Kidney glomerular epithelial cell (primary cell): Measurements from ENCODE around the gene SRRT.

Experiments
- DNase-seq: peaks from one replicate; lab custom pipeline; 2025; lab: John Stamatoyannopoulos, UW

Gene SRRT

DNA sequence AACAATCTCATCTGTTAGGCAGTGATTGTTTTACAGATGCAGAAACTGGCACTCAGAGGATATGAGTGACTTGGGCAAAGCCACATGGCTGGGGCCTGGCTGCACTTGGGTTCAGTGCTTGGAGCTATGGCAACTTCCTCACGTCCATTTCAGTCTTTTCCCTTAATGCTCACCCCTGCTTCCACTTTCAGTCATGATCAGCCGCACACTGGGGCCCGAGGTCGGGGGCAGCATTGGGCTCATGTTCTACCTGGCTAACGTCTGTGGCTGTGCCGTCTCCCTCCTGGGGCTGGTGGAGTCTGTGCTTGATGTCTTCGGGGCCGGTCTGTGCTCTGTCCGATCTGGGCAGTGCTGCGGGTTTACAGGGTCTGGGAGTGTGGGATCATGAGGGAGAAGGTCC lies 19.4 kb upstream of the SRRT start:
- DNase-seq, result no peak

DNA sequence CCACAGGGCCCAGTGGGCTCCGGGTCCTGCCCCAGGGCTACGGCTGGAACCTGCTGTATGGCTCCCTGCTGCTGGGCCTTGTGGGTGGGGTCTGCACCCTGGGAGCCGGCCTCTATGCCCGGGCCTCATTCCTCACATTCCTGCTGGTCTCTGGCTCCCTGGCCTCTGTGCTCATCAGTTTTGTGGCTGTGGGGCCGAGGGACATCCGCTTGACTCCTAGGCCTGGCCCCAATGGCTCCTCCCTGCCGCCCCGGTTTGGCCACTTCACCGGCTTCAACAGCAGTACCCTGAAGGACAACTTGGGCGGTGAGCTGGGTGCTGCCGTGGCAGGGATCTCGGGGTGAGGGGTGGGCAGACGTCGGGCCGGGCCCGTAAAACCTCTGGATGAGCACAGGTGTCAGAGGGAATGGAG lies 18.0 kb upstream of the SRRT start:
- no peak for DNase-seq

DNA sequence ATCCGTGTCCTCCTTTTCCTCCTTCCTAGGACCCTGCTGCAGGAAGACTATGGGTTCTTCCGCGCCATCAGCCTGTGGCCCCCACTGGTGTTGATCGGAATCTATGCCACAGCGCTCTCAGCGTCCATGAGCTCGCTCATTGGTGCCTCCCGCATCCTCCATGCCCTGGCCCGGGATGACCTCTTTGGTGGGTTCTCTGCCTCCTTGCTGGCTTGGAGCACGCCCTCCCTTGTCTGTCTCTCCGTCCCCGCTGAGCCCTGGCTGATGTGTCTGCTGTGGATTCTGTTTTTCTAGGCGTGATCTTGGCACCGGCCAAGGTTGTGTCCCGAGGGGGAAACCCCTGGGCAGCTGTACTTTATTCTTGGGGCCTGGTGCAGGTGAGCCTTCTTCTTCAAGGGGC lies 15.0 kb upstream of the SRRT start:
- DNase-seq, result no peak

DNA sequence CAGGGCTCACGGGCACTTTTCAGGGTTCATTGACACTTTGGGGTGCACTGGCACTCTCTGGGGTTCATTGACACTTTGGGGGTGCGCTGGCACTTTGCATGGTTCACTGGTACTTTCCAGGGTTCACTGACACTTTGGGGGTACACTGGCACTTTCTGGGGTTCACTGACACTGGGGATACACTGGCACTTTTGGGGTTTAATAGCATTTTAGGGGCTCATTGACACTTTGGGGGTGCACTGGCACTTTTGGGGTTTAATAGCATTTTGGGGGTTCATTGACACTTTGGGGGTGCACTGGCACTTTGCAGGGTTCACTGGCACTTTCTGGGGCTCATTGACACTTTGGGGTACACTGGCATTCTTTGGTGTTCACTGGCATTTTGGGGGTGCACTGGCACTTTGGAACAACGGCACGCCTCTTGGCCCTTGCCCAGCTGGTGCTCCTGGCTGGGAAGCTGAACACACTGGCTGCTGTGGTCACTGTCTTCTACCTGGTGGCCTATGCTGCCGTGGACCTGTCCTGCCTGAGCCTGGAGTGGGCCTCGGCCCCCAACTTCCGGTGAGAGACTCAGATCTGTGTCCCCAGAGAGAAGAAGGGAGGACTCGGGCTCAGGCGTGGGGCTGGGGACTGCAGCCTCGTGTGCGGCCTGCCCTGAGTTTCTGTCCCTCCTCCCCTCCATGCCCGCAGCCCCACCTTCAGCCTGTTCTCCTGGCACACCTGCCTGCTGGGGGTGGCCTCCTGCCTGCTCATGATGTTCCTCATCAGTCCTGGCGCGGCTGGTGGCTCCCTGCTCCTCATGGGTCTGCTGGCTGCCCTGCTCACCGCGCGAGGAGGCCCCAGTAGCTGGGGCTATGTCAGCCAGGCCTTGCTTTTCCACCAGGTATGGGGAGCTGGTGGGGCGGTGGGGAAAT lies 13.9 kb upstream of the SRRT start:
- no peak for DNase-seq

DNA sequence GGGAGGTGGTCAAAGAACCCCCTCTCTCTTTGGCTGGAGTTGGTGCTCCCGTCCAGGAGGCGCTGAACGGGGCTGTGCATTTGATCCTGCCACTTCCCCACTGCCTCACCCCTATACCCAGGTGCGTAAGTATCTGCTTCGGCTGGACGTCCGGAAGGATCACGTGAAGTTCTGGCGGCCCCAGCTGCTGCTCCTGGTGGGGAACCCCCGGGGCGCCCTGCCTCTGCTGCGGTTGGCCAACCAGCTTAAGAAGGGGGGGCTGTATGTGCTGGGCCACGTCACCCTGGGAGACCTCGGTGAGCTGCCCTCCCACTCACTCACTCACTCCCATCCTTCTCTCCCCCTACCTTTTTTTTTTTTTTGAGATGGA lies 13.3 kb upstream of the SRRT start:
- no peak for DNase-seq

DNA sequence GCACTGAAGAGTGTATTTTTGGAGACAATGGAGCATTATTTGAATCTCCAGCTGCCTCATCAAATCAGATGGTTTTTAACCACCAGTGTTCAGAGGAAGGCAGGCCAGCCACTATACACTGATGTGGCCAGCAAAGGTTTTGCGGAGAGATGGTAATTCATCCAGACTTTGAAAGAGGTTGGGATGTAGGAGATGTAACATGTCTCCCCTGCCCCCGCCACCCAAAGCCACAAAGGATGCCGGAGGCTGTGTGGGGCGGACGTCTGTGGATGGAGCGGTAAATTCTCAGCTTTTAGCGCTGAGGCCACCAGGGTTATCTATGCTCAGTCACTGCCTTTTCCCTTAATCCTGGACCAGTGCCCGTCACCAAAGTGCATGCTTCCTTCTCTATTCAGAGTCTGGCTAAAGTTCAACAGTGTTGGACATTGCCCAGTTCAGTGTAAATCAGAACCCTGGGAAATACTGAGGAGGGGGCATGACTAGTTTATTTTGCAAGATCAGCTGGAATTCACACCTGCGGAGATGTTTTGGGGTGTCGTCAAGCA lies 11.4 kb upstream of the SRRT start:
- DNase-seq, result no peak

DNA sequence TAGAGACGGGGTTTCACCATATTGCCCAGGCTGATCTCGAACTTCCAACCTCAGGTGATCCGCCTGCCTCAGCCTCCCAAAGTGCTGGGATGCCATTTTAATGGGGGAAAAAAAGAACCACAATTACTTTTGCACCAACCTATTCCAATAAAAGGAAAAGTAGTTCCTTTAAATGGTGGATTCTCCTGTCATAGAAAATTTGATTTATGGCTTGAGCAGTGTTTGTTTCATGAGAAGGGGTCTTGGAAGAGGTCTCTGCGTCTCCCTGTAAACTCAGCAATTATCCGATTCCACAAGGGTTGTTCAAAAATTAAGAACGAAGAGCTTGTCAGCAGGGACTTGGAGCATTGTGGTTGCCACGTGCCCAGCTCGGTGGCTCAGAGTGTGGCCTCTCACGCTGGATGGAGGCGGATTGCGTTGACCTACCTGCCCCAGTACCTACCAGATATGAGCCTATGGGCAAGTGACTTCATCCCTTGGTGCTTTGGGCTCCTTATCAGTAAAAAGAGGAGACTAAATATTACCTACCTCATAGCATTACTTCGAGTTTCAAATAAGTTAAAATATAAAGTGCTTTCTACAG lies 10.5 kb upstream of the SRRT start:
- no peak for DNase-seq

DNA sequence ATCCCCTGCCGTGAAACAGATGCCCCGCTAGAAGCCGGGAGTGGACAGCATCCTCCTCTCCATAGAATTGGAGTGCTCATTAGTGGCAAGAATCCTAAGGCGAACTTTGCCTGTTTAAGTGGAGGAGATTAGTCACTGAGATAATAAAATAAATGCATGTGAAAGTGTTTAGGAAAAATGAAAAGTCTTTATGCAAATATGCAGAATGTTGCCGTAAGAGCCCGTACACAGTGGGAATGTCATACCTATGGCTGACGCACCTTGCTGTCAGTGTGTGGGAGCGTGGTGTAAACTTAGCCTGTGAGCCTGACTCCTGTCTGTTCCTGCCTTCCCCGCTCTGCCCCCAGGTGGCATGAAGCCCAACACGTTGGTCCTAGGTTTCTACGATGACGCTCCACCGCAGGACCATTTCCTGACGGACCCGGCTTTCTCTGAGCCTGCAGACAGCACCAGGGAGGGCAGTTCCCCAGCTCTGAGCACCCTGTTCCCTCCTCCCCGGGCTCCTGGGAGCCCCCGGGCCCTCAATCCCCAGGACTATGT lies 9.5 kb upstream of the SRRT start:
- no peak for DNase-seq

DNA sequence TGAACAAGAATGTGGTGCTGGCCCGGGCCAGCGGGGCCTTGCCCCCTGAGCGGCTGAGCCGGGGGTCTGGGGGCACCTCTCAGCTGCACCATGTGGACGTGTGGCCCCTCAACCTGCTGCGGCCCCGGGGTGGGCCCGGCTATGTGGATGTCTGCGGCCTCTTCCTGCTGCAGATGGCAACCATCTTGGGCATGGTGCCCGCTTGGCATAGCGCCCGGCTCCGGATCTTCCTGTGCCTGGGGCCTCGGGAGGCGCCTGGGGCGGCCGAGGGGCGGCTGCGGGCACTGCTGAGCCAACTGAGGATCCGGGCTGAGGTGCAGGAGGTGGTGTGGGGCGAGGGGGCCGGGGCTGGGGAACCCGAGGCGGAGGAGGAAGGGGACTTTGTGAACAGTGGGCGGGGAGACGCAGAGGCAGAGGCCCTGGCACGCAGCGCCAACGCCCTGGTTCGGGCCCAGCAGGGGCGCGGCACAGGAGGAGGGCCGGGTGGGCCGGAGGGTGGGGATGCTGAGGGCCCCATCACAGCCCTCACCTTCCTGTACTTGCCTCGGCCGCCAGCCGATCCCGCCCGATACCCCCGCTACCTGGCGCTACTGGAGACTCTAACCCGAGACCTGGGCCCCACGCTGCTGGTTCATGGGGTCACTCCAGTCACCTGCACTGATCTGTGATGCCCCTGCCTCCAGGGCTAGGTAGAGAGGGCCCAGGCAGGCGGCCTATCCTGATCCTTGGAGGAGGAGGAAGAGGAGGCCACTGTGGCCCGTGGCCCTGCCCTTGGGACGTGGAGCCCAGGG lies 8.8 kb upstream of the SRRT start:
- no peak for DNase-seq

DNA sequence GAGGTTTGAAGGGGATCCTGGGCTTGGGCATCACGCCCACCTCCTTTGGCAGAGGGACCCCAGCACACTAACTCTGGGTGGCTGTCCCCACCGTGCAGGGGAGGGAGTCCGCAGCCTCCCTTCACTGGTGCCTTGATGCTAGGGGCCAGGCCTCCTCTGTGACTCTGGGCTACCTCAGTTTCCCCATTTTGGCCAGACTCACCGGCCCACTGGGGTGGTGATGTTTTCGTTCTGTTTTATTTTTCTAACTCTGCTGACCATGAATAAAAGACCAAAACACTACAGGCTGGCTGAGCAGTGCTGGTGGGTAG lies 8.2 kb upstream of the SRRT start:
- no peak for DNase-seq

DNA sequence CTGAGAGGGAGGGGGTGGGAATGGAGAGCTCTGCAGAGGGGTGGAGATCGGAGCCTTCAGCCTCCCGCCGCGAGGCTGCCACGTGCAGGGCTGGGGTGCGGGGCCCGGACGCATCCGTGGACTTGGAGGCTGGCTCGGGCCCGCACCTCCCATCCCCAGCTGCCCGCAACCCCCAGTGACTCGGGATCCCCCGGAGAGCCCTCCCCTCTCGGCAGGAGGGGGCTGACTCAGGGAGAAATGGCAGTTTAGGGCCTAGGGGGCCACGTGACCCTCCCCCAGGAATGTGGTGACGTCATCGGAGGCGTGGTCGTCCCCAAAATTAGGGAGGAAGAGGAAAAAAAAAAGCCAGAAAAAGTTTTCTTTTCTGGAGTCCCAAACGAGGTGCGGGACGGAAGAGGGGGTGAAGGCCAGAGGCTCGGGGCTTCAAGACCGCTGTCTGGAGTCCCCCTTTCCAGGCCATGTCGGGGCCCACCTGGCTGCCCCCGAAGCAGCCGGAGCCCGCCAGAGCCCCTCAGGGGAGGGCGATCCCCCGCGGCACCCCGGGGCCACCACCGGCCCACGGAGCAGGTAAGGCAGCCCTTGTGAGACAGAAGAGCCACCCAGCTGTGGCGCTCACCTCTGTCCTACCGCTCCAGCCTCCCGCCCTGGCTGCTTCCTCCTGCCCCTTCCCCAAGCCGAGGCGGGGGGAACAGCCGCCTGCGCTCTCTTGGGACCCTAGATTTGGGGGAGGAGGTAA lies 7.7 kb upstream of the SRRT start, which contains the start of gene TRIP6:
TRIP6 (plus strand) TSS at position 348 of the 736 bp plus-strand sequence; CDS start at position 459, 111 bp downstream.
- DNase-seq, result peak; percentile 73

DNA sequence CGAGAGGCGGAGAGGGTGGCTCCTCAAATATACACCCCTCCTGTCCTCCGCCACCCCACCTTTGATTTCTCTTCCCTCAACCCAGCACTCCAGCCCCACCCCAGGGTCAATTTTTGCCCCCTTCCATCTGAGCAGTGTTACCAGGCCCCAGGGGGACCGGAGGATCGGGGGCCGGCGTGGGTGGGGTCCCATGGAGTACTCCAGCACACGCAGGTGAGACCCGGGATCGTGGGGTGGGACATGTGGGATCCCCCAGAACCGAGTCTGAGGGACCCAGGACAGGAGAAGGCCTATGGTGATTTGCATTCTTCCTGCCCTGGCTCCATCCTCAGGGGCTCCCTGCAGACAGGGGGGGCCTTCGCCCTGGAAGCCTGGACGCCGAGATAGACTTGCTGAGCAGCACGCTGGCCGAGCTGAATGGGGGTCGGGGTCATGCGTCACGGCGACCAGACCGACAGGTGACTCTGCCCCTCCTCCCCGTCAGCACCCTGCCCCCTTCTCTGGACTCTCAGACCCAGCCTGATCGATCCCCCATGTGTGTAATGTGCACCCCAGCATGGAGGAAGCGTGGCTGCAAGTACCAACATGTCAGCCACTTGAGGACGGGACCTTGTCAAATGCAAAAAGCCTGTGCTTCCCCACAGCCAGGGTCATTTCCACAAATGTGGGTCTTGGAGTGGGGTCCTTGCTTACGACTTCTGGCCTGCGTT lies 7.0 kb upstream of the SRRT start:
- DNase-seq, result no peak

DNA sequence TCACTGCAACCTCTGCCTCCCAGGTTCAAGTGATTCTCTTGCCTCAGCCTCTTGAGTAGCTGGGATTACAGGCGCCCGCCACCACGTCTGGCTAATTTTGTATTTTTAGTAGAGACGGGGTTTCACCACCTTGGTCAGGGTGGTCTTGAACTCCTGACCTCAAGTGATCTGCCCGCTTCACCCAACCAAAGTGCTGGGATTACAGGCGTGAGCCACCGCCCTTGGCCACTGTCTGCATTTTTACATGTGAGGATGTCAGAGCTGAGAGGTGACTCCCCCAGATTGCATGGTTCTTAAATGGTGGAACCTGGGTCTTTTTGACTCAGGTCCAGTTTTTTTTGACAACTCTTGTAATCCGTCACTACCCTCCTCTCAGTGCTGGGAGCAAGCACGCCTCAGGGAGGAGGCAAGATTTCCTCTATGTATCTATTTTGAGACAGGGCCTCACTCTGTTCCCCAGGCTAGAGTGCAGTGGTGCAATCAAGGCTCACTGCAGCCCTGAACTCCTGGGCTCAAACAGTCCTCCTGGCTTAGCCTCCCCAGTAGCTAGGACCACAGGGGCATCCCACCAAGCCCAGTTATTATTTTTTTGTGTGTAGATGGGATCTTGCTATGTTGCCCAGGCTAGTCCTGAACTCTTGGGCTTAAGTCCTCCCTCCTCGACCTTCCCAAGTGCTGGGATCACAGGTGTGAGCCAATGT lies 1.2 kb upstream of the SRRT start:
- DNase-seq, result no peak

DNA sequence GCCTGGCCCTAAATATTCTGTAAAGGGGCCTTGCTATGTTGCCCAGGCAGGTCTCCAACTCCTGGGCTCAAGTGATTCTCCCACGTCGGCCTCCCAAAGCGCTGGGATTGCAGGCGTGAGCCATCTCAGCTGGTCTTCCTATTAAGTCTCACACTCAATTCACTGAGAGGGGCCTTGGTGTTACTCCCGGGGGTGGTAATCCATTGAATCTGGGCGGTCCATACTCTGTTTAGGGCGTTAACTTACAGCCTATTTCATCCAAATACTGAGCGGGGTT lies 665 bp upstream of the SRRT start:
- no peak for DNase-seq

DNA sequence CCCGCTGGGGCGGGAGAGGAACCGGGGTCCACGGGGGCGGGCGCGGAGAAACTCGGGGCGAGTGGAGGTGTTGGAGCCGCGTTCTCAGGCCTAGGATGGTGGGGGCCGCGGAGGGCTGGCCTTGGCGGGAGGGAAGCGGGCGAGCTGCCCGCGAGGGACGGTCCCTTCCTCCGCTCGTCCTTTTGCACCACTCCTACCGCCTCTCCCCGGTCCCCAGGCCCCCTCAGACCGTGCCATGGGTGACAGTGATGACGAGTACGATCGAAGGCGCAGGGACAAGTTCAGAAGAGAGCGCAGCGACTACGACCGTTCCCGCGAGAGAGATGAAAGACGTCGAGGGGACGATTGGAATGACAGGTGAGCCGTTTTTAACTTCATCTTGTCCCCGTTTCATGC lies 451 bp downstream of the SRRT start:
- DNase-seq, result no peak

DNA sequence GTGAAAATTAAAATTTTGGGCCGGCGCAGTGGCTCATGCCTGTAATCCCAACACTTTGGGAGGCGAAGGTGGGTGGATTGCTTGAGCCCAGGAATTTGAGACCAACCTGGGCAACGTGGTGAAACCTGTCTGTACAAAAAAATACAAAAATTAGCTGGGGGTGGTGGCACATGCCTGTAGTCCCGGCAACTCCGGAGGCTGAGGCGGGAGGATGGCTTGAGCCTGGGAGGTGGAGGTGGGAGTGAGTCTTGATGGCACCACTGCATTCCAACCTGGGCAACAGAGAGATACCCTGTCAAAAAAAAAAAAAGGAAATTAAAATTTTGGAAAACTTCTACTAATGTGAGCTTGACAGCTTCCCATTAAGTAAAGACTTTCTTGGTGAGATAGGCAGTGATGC lies 3.1 kb downstream of the SRRT start:
- DNase-seq, result no peak

DNA sequence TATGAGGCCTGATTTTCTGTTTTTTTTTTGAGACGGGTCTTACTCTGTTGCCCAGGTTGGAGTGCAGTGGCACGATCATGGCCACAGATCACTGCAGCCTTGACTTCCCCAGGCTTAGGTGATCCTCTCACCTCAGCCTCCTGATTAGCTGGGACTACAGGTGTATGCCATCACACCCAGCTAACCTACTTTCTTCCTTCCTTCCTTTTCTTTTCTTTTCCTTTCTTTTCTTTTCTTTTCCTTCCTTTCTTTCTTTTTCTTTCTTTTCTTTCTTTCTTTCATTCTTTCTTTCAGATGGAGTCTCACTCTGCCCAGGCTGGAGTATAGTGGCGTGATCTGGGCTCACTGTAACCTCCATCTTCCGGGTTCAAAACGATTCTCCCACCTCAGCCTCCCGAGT lies 3.8 kb downstream of the SRRT start:
- DNase-seq, result no peak

DNA sequence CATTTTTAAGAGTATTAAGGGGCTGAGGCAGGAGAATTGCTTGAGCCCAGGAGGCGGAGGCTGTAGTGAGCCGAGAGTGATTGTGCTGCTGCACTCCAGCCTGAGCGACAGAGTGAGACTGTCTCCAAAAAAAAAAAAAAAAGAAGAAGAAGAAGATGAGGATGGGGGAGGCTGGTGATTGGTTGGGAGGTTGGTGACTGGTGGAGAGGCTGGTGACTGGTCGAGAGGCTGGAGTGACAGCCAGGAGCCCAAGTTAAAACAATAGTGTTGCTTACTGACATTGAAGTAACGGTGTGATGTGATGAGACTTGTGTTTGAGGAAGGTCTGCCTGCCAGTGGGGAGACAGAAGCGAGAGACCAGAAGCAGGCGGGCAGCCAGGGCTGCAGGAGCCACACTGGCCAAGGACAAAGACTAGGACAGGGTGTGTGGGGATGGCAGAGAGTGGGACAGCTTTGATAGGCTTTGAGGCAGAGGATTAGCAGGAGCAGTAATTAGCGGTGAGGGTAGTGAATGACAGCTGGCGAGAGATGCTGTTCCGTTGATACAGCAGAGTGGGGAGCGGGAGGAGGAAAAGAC lies 4.9 kb downstream of the SRRT start:
- no peak for DNase-seq

DNA sequence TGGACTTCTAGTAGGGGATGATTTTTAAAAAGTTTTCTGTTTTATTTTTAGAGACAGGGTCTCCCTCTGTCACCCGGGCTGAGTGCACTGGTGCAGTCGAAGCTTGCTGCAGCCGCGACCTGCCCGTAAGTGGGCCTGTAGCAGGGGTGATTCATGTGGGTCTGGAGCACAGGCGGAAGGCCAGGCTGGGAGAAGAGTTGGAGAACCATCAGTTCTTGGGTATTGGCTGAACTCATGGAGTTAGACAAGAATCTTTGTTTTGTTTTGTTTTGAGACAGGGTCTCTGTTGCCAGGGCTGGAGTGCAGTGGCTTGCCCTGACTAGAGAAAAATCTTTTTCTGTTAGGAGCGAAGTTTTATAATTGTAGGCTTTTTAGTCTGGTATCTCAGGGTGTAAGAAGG lies 5.7 kb downstream of the SRRT start:
- DNase-seq, result no peak

DNA sequence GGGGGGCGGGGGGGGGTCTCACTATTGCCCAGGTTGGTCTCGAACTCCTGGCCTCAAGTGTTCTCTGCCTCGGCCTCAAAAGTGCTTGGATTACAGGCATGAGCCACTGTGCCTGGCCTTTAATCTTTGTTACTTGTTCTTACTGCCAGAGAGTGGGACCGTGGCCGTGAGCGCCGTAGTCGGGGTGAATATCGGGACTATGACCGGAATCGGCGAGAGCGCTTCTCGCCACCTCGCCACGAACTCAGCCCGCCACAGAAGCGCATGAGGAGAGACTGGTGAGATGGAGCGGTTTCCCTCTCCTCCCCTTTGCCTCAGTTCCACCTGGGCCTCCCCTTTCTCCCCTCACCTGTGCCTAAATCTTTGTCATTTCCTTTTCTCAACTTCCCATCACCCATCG lies 6.2 kb downstream of the SRRT start:
- DNase-seq, result no peak
